MG63 (cell line): ENCODE data around the gene KDM2B. TPM values are rescaled to one million over a fixed set of nuclear protein-coding genes. Genes with fewer than 3 reads are reported as not detected.

ENCODE experiments used
- DNase-seq: peaks from one replicate; pipeline ENCODE4 v3.0.0-alpha.2; 2020
- H3K27me3 ChIP-seq: fragments of 250-450 bp; sonication (Bioruptor Pico); 2 replicates; pipeline ENCODE4 v1.5.1; 2020; ENCODE audit warnings: mild to moderate bottlenecking, moderate library complexity
- H3K36me3 ChIP-seq: fragments of 250-450 bp; sonication (Bioruptor Pico); 2 replicates; pipeline ENCODE4 v1.5.1; 2020; ENCODE audit warnings: mild to moderate bottlenecking, moderate library complexity
- H3K4me3 ChIP-seq: fragments of 250-450 bp; sonication (Bioruptor Pico); 2 replicates; pipeline ENCODE4 v1.5.1; 2020; ENCODE audit warnings: mild to moderate bottlenecking, moderate library complexity
- H3K9me3 ChIP-seq: fragments of 250-450 bp; sonication (Bioruptor Pico); 2 replicates; pipeline ENCODE4 v1.5.1; 2020; ENCODE audit warnings: mild to moderate bottlenecking, moderate library complexity
- total RNA-seq: library from RNA; depleted of rRNA; stranded (reverse); fragments of >200 nt; shearing (Covaris generic); gene quantifications from 2 replicates; pipeline ENCODE4 v1.2.3, GENCODE V29; 2014; ENCODE audit warnings: low replicate concordance

KDM2B gene
- total RNA-seq, 1 experiment from 2014 or later: 30.1 TPM

GRCh38 chr12:121575051-121575450, 5.8 kb downstream of the KDM2B start:
- Histone ChIP-seq H3K9me3 (no peaks in the 10 kb centered on the region), H3K27me3 (no peaks in the 10 kb centered on the region), H3K4me3 (no peak overlapping the region), H3K36me3 (no peaks in the 10 kb centered on the region)
- no peak for DNase-seq

DNA sequence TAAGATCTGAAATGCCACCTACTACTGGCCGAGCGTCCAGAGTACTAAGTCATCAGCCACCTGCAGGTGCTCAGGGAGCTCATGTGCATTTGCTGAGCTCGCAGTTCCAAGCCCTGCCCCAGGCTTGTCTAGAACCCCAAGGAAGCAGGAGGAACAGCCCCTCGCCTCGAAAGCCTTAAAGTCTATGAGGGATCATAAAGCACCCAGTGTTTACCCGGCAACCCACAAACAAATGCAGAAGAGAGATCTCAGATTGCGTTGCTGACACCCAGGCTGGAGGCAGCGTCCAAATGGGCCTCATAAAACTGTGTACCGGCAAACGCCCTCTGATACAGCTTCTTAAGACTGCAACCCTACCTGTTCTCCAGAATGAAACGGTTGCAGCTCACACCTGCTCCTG, 6.8 kb downstream of the KDM2B start:
- H3K36me3 ChIP-seq: no peaks in the 10 kb centered on the region
- no peak for DNase-seq
- H3K27me3 ChIP-seq: no peaks in the 10 kb centered on the region
- no peak overlapping the region for H3K4me3 ChIP-seq
- no peaks in the 10 kb centered on the region for H3K9me3 ChIP-seq

DNA sequence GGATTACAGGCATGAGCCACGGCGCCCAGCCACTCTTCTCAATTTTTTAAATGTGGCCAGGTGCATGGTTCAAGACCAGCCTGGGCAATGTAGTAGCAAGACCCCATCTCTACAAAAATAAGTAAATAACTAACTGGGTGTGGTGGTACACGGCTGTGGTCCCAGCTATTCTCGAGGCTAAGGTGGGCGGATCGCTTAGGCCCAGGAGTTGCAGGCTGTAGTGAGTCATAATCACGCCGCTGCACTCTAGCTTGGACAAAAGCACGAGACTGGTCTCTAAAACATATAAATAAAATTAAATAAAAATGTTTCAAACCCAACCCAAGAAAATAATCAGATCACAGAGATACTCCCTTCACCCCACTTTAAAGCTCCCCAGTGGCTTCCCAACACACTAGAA, 8.9 kb downstream of the KDM2B start:
- Histone ChIP-seq H3K4me3 (no peak overlapping the region), H3K9me3 (no peaks in the 10 kb centered on the region), H3K36me3 (no peaks in the 10 kb centered on the region), H3K27me3 (no peaks in the 10 kb centered on the region)
- DNase-seq: no peak

GRCh38 chr12:121570467-121571283, 10.1 kb downstream of the KDM2B start:
- Histone ChIP-seq H3K27me3 (no peaks in the 10 kb centered on the region), H3K9me3 (no peaks in the 10 kb centered on the region), H3K4me3 (no peak overlapping the region), H3K36me3 (no peaks in the 10 kb centered on the region)
- DNase-seq: no peak

DNA sequence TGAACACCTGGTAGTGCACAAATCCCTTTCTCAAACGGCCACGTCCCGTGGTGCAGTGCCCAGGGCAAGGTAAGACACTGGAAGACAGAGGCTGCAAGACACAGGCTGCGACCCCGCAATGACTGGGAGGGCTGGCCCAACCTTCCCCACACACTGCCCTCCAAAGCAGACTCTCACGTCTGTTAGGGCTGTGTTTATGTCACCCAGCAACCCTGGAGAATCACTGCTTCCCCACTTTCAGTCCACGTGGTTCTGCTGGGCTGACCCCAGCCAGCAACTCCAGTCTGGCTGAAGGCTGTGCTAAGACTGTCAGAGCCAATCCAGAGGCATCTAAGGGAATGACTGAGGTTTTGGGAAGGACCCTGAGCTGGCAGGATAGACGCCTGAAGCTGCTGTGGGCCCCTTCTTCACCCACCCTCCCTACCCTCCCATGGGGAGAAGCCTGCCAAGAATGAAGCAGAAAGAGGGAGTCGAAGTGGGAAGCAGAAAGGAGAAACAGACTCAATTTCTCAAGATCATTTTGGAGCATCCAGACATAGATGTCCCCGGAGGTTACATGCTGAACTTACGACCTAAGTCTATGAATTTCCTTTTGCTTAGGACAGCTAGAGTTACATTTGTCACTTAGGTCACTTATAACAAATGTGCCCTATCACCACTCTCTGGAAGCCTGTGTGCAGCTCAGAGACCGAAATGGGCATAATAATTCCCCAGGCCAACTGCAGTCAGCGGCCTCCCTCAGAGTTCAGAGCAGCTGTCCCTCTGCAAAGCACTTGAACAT, 11.7 kb downstream of the KDM2B start:
- Histone ChIP-seq H3K9me3 (no peaks in the 10 kb centered on the region), H3K4me3 (no peak overlapping the region), H3K36me3 (no peaks in the 10 kb centered on the region), H3K27me3 (no peaks in the 10 kb centered on the region)
- no peak for DNase-seq

DNA sequence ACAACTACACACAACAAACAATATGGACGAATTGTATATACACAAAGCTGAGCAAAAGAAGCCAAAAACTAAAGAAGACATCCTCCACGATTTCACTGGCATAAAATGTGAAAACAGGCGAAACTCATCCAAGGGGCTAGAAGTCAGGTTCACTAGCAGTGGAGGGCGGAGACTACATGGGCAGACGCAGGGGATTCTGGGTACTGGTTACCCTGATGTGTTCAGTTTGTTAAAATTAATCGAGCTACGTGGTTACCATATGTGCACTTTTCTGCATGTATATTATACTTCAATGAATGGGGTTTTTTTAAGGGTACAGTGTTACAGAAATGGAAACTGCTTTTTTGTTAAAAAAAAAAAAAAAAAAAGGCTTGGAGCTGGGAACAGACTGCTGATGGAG, 12.3 kb downstream of the KDM2B start:
- no peaks in the 10 kb centered on the region for H3K27me3 ChIP-seq
- H3K36me3 ChIP-seq: no peaks in the 10 kb centered on the region
- H3K9me3 ChIP-seq: no peaks in the 10 kb centered on the region
- no peak overlapping the region for H3K4me3 ChIP-seq
- no peak for DNase-seq

GRCh38 chr12:121565076-121565475, 15.7 kb downstream of the KDM2B start:
- H3K27me3 ChIP-seq: no peaks in the 10 kb centered on the region
- no peak for DNase-seq
- H3K36me3 ChIP-seq: no peaks in the 10 kb centered on the region
- no peaks in the 10 kb centered on the region for H3K9me3 ChIP-seq
- H3K4me3 ChIP-seq: no peak overlapping the region

DNA sequence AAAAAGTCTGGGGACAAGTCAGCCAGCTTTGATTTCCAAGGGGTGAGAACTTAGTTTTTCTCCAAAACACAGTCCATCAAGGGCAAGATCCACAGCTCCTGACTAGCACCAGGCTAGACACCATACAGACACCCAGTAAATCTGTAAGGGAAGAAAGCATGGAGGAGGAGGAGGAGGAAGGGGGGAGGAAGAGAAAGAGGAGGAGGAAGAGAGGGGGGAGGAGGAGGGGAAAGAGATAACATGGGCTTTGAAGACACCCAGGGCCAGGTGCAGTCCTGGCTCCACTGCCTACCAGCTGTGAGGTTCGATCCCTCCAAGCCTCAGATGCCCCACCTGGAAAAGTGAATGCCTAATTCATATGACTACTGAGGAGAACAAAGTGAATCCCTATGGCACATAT, 18.3 kb downstream of the KDM2B start:
- DNase-seq: no peak
- Histone ChIP-seq H3K4me3 (no peak overlapping the region), H3K36me3 (no peaks in the 10 kb centered on the region), H3K9me3 (no peaks in the 10 kb centered on the region), H3K27me3 (no peaks in the 10 kb centered on the region)

DNA sequence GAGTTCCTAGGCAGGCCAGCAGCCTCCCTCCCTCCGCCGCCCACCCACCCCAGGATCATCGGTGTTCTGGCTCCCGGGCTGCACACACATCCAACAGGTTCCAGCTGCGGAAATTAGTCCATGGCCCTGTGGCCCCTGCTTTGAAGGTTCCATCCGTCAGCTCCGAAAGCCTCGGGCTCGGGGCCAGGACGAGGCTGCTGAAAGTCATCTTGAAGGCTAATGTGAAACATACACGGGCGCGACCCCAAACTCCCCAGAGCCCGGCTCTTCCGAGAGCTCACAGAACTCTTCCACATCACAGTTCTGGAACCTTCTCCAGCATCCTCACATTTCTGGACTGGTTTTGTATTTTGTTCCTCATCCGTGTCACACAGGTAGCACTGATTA, 19.8 kb downstream of the KDM2B start:
- Histone ChIP-seq H3K4me3 (no peak overlapping the region), H3K9me3 (no peaks in the 10 kb centered on the region), H3K27me3 (no peaks in the 10 kb centered on the region), H3K36me3 (no peaks in the 10 kb centered on the region)
- DNase-seq: no peak

DNA sequence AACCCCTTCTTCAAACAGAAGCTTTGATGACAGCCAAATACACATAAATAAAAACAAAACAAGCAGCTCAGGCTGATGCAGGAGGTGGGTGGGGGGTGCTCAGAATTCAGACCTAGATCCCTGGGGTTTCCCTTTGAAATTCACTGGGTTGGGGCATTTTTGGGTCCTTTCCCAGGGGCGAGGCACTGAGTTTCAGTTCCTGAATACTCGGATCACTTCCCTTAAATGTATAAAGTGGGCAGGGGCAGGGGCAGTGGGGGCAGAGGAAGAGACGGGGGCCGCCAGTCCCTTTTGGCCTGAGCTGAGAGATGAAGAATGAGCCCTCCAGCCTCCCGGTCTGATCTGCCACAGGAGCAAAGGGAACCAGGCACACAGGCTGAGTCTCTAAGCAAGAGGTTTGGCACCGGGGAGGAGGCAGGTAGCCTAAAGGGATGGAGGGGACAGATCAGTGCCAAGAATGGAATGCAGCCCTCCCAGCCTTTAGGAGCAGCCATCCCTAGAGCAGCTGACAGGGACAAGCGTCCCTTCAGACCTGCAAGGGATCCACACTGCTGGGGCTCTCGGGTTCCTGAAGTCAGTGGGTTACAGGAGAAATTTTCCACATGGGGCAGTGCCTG, 20.3 kb downstream of the KDM2B start:
- no peaks in the 10 kb centered on the region for H3K36me3 ChIP-seq
- H3K4me3 ChIP-seq: no peak overlapping the region
- no peaks in the 10 kb centered on the region for H3K9me3 ChIP-seq
- no peaks in the 10 kb centered on the region for H3K27me3 ChIP-seq
- no peak for DNase-seq

DNA sequence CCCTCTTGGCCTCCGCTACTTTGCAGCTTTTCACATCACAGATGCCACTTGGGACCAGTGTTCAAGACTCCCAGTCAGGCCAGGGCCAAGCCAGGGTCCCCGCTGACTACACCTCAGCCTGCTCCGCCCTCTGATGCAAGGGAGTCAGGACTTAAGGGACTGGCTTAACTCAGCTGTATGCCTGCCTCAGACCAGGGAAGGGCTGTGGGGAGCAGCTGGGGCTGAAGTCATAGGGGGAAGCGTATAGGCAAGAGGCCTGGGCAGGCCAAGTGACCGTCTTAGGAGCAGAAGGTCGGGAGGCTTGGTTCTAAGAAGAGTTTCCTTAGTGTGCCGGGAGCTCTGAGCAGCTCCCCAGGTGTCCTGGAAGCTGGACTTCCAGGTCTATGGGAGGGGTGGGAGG, 21.9 kb downstream of the KDM2B start:
- no peaks in the 10 kb centered on the region for H3K9me3 ChIP-seq
- DNase-seq: no peak
- H3K27me3 ChIP-seq: no peaks in the 10 kb centered on the region
- H3K36me3 ChIP-seq: no peaks in the 10 kb centered on the region
- H3K4me3 ChIP-seq: no peak overlapping the region

DNA sequence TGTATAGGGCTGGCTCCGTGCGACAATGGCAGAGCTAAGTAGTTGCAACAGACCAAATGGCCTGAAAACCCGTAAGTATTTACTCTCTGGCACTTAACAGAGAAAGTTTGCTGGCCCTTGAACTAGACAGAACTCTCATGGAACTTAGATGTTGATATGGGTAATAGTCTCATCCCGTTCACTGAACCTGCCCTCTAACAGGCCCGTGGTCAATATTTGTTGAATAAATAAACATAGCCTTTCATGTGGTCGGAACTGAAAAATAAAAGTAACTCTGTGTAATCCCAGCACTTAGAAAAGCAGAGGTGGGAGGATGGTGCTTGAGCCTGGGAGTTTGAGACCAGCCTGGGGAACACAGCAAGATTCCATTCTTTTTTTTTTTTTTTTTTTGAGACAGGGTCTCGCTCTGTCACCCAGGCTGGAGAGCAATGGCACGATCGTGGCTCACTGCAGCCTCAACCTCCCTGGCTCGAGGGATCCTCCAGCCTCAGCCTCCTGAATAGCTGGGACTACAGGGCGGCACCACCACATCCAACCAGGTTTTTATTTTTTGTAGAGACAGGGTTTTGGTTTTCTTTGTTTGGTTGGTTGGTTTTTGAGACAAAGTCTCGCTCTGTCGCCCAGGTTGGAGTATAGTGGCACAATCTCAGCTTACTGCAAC, 29.7 kb downstream of the KDM2B start:
- Histone ChIP-seq H3K36me3 (no peaks in the 10 kb centered on the region), H3K9me3 (no peaks in the 10 kb centered on the region), H3K4me3 (no peak overlapping the region), H3K27me3 (no peaks in the 10 kb centered on the region)
- no peak for DNase-seq

GRCh38 chr12:121549075-121549474, 31.7 kb downstream of the KDM2B start:
- Histone ChIP-seq H3K36me3 (no peaks in the 10 kb centered on the region), H3K9me3 (no peaks in the 10 kb centered on the region), H3K27me3 (no peaks in the 10 kb centered on the region), H3K4me3 (no peak overlapping the region)
- DNase-seq: no peak

DNA sequence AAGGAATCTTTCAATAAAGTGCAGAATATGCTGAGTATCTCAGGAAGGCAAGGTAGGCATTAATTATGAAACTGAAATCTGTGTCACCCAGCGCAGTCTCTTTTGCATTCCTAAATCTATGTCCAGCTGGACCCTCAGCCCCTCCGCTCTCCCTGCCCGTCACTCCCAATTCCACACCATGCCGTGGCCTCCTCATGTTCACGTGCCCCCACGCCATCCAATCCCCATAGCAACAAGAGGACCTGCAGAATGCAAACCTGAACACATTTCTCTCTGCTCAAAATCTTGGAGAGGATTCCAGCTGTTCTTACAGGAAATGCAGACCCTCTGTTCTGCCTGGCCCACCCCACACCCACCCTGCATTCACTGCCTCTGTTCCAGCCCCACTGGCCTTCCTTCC, 35.3 kb downstream of the KDM2B start:
- no peaks in the 10 kb centered on the region for H3K27me3 ChIP-seq
- no peak overlapping the region for H3K4me3 ChIP-seq
- no peaks in the 10 kb centered on the region for H3K9me3 ChIP-seq
- DNase-seq: no peak
- H3K36me3 ChIP-seq: no peaks in the 10 kb centered on the region

DNA sequence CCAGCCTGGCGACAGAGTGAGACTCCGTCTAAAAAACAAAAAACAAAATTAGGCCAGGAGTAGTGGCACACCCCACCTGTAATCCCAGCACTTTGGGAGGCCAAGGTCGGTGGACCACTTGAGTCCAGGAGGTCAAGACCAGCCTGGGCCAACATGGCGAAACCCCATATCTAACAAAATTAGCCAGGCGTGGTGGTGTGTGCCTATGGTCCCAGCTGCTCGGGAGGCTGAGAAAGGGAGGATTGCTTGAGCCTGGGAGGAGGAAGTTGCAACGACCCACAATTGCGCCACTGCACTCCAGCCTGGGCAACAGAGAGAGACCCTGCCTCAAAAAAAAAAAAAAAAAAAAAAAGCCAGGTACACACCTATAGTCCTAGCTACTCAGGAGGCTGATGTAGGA, 37.0 kb downstream of the KDM2B start:
- Histone ChIP-seq H3K9me3 (no peaks in the 10 kb centered on the region), H3K36me3 (no peaks in the 10 kb centered on the region), H3K27me3 (no peaks in the 10 kb centered on the region), H3K4me3 (no peak overlapping the region)
- DNase-seq: no peak

GRCh38 chr12:121539908-121540307, 40.9 kb downstream of the KDM2B start:
- no peak for DNase-seq
- no peaks in the 10 kb centered on the region for H3K36me3 ChIP-seq
- H3K4me3 ChIP-seq: no peak overlapping the region
- H3K27me3 ChIP-seq: no peaks in the 10 kb centered on the region
- H3K9me3 ChIP-seq: no peaks in the 10 kb centered on the region

DNA sequence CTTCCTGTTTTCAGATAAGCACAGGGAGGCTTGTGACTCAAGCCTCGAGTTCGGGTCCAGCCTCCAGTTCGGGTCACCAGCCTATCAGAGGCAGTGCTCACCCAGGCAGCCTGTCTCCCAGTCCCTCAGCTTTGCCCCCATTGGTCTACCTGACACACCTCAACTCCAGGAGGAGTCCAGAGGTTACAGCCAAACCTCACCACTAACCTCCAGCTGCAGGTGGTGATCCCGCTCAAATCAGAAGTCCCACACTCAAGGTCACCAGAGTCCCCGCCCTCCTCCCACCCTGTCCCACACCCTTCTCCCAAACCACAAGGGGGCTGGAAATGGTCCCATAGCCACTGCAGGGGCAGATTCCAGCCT, 42.1 kb downstream of the KDM2B start:
- H3K9me3 ChIP-seq: no peaks in the 10 kb centered on the region
- no peaks in the 10 kb centered on the region for H3K36me3 ChIP-seq
- DNase-seq: no peak
- no peak overlapping the region for H3K4me3 ChIP-seq
- no peaks in the 10 kb centered on the region for H3K27me3 ChIP-seq
